Nephron progenitor cell (in vitro differentiated cells): ENCODE measurements around the gene SMIM7.
A peak's percentile ranks its signal among the peaks of the same experiment; 100 is the strongest.

Source experiments
- DNase-seq: peaks from one replicate; pipeline ENCODE4 v3.0.0; 2021
- H3K27ac Mint-ChIP-seq: 2 replicates; pipeline ENCODE4 v1.8.0; 2021; ENCODE audit warnings: mild to moderate bottlenecking, moderate library complexity, mixed read lengths
- H3K27me3 Mint-ChIP-seq: 2 replicates; pipeline ENCODE4 v1.8.0; 2021; ENCODE audit warnings: mild to moderate bottlenecking, low read depth, mixed read lengths; ENCODE audit not compliant: poor library complexity
- H3K36me3 Mint-ChIP-seq: 2 replicates; pipeline ENCODE4 v1.8.0; 2021; ENCODE audit warnings: low read depth, mixed read lengths
- H3K4me1 Mint-ChIP-seq: 2 replicates; pipeline ENCODE4 v1.8.0; 2021; ENCODE audit warnings: mixed read lengths
- H3K4me3 Mint-ChIP-seq: 2 replicates; pipeline ENCODE4 v1.8.0; 2021; ENCODE audit warnings: mild to moderate bottlenecking, moderate library complexity, mixed read lengths
- H3K9me3 Mint-ChIP-seq: 2 replicates; pipeline ENCODE4 v1.8.0; 2021; ENCODE audit warnings: mild to moderate bottlenecking, moderate library complexity, mixed read lengths
- CTCF ChIP-seq: fragments of 200-600 bp; sonication (generic); IDR thresholded peaks from 2 replicates; pipeline ENCODE4 v1.5.0; 2021; ENCODE audit warnings: antibody characterized with exemption

SMIM7 gene

GRCh38 chr19:16660763-16661479, 977 bp upstream of the SMIM7 start, which contains the start of gene TMEM38A:
TMEM38A (plus strand) TSS chr19:16661139; CDS start chr19:16661218, 79 bp downstream.
- Mint-ChIP-seq H3K27ac (peak within 1 kb of the TSS; percentile 99), H3K9me3 (no peaks in the 10 kb centered on the region), H3K4me1 (peaks cover 37% of the 10 kb centered on the region), H3K27me3 (peaks cover 39% of the 10 kb centered on the region), H3K36me3 (peaks cover 23% of the 10 kb centered on the region), H3K4me3 (peak within 1 kb of the TSS; percentile 99)
- no peak for TF ChIP-seq CTCF
- peak; percentile 60 for DNase-seq

- H3K27ac Mint-ChIP-seq = peak overlapping the region; percentile 99
- H3K27me3 Mint-ChIP-seq = peaks cover 38% of the 10 kb centered on the region
- H3K4me1 Mint-ChIP-seq = peaks cover 37% of the 10 kb centered on the region
- DNase-seq = no peak
- H3K4me3 Mint-ChIP-seq = peak overlapping the region; percentile 99
- H3K36me3 Mint-ChIP-seq = peaks cover 34% of the 10 kb centered on the region
- no peaks in the 10 kb centered on the region for H3K9me3 Mint-ChIP-seq
- TF ChIP-seq CTCF = no peak
Measured at GRCh38 chr19:16659464-16659831, 496 bp downstream of the SMIM7 start.

GRCh38 chr19:16657384-16657783, 2.6 kb downstream of the SMIM7 start:
- Mint-ChIP-seq H3K36me3 (peaks cover 54% of the 10 kb centered on the region), H3K4me3 (peak overlapping the region; percentile 36), H3K4me1 (peaks cover 32% of the 10 kb centered on the region), H3K27me3 (peaks cover 18% of the 10 kb centered on the region), H3K9me3 (no peaks in the 10 kb centered on the region), H3K27ac (no peak overlapping the region)
- DNase-seq = no peak
- no peak for TF ChIP-seq CTCF

GRCh38 chr19:16655727-16656126, 4.2 kb downstream of the SMIM7 start:
- TF ChIP-seq CTCF = no peak
- no peak overlapping the region for H3K4me3 Mint-ChIP-seq
- H3K27me3 Mint-ChIP-seq = peaks cover 6% of the 10 kb centered on the region
- H3K4me1 Mint-ChIP-seq = peaks cover 23% of the 10 kb centered on the region
- no peak overlapping the region for H3K27ac Mint-ChIP-seq
- no peaks in the 10 kb centered on the region for H3K9me3 Mint-ChIP-seq
- no peak for DNase-seq
- H3K36me3 Mint-ChIP-seq = peaks cover 70% of the 10 kb centered on the region

GRCh38 chr19:16654627-16655026, 5.3 kb downstream of the SMIM7 start:
- Mint-ChIP-seq H3K4me1 (peaks cover 23% of the 10 kb centered on the region), H3K9me3 (no peaks in the 10 kb centered on the region), H3K4me3 (no peak overlapping the region), H3K27ac (no peak overlapping the region), H3K36me3 (peaks cover 81% of the 10 kb centered on the region), H3K27me3 (peaks cover 6% of the 10 kb centered on the region)
- TF ChIP-seq CTCF = no peak
- no peak for DNase-seq

- H3K36me3 Mint-ChIP-seq = peaks cover 84% of the 10 kb centered on the region
- DNase-seq = no peak
Measured at GRCh38 chr19:16654140-16654539, 5.8 kb downstream of the SMIM7 start.

More at GRCh38 chr19:16654140-16654539, 5.8 kb downstream of the SMIM7 start:
- Mint-ChIP-seq H3K27me3 (peaks cover 6% of the 10 kb centered on the region), H3K4me1 (peaks cover 18% of the 10 kb centered on the region), H3K9me3 (no peaks in the 10 kb centered on the region), H3K4me3 (no peak overlapping the region), H3K27ac (no peak overlapping the region)
- no peak for TF ChIP-seq CTCF
